Stimulated activated naive CD8-positive, alpha-beta T cell treated with anti-CD3 and anti-CD28 coated beads, Interleukin-15, Interleukin-2, amounts not matched to agents 100 ng/mL and 50 ng/mL, for 24 hours (primary cell): ENCODE measurements around the gene LY6G5B.
"Not testable (repeated sequence)": the region's sequence is repeated elsewhere in the genome, so short reads cannot be mapped to it uniquely, and the experiment has no call there.

ENCODE experiments used
- H3K27ac Mint-ChIP-seq: one replicate; pipeline ENCODE4 v1.8.0; 2021; ENCODE audit warnings: mild to moderate bottlenecking, mixed read lengths
- H3K27me3 Mint-ChIP-seq: one replicate; pipeline ENCODE4 v1.8.0; 2021; ENCODE audit warnings: mixed read lengths
- H3K36me3 Mint-ChIP-seq: one replicate; pipeline ENCODE4 v1.8.0; 2021; ENCODE audit warnings: low read depth, mixed read lengths
- H3K4me1 Mint-ChIP-seq: one replicate; pipeline ENCODE4 v1.8.0; 2021; ENCODE audit warnings: low read depth, mixed read lengths
- H3K4me3 Mint-ChIP-seq: one replicate; pipeline ENCODE4 v1.8.0; 2021; ENCODE audit warnings: mild to moderate bottlenecking, mixed read lengths
- H3K9me3 Mint-ChIP-seq: one replicate; pipeline ENCODE4 v1.8.0; 2021; ENCODE audit warnings: mixed read lengths

Gene LY6G5B

GRCh38 chr6:31706599-31706998 lies 36.8 kb downstream of the LY6G5B start, which contains the start of gene LY6G6F:
TSS of gene LY6G6F (plus strand) at chr6:31706866. CDS start at chr6:31706907, 41 bp downstream.
- peaks cover 22% of the 10 kb centered on the region for H3K4me1 Mint-ChIP-seq
- no peak within 1 kb of the TSS for H3K4me3 Mint-ChIP-seq
- H3K36me3 Mint-ChIP-seq, result no peaks in the 10 kb centered on the region
- no peaks in the 10 kb centered on the region for H3K27me3 Mint-ChIP-seq
- no peaks in the 10 kb centered on the region for H3K9me3 Mint-ChIP-seq
- no peak within 1 kb of the TSS for H3K27ac Mint-ChIP-seq

GRCh38 chr6:31707701-31708100 lies 37.9 kb downstream of the LY6G5B start:
- peaks cover 14% of the 10 kb centered on the region for H3K4me1 Mint-ChIP-seq

GRCh38 chr6:31708224-31708623 lies 38.4 kb downstream of the LY6G5B start:
- Mint-ChIP-seq H3K27ac (no peak overlapping the region), H3K36me3 (no peaks in the 10 kb centered on the region), H3K27me3 (no peaks in the 10 kb centered on the region), H3K4me3 (no peak overlapping the region), H3K9me3 (no peaks in the 10 kb centered on the region), H3K4me1 (peaks cover 14% of the 10 kb centered on the region)

More at GRCh38 chr6:31707701-31708100, 37.9 kb downstream of the LY6G5B start:
- Mint-ChIP-seq H3K27me3 (no peaks in the 10 kb centered on the region), H3K9me3 (no peaks in the 10 kb centered on the region), H3K36me3 (no peaks in the 10 kb centered on the region), H3K27ac (no peak overlapping the region), H3K4me3 (no peak overlapping the region)

GRCh38 chr6:31709157-31709556 lies 39.4 kb downstream of the LY6G5B start:
- peaks cover 14% of the 10 kb centered on the region for H3K4me1 Mint-ChIP-seq
- H3K27ac Mint-ChIP-seq, H3K27me3 Mint-ChIP-seq, H3K4me3 Mint-ChIP-seq, H3K36me3 Mint-ChIP-seq, H3K9me3 Mint-ChIP-seq: not testable (repeated sequence)

- Mint-ChIP-seq H3K36me3 (no peaks in the 10 kb centered on the region), H3K27ac (no peak overlapping the region), H3K9me3 (no peaks in the 10 kb centered on the region), H3K4me3 (no peak overlapping the region), H3K27me3 (no peaks in the 10 kb centered on the region), H3K4me1 (peaks cover 14% of the 10 kb centered on the region)
Observed at GRCh38 chr6:31710523-31711219, 40.9 kb downstream of the LY6G5B start.

- Mint-ChIP-seq H3K27ac (no peak overlapping the region), H3K4me3 (no peak overlapping the region)
Observed at GRCh38 chr6:31711233-31711632, 41.5 kb downstream of the LY6G5B start.

GRCh38 chr6:31712296-31712695 lies 42.5 kb downstream of the LY6G5B start:
- Mint-ChIP-seq H3K36me3 (no peaks in the 10 kb centered on the region), H3K27ac (no peak overlapping the region), H3K4me3 (no peak overlapping the region), H3K4me1 (peaks cover 14% of the 10 kb centered on the region), H3K27me3 (no peaks in the 10 kb centered on the region), H3K9me3 (no peaks in the 10 kb centered on the region)

More at GRCh38 chr6:31711233-31711632, 41.5 kb downstream of the LY6G5B start:
- Mint-ChIP-seq H3K27me3 (no peaks in the 10 kb centered on the region), H3K36me3 (no peaks in the 10 kb centered on the region), H3K4me1 (peaks cover 14% of the 10 kb centered on the region), H3K9me3 (no peaks in the 10 kb centered on the region)

GRCh38 chr6:31713465-31713864 lies 43.7 kb downstream of the LY6G5B start:
- H3K4me1 Mint-ChIP-seq, result peaks cover 14% of the 10 kb centered on the region
- no peaks in the 10 kb centered on the region for H3K9me3 Mint-ChIP-seq
- H3K4me3 Mint-ChIP-seq, result no peak overlapping the region
- no peak overlapping the region for H3K27ac Mint-ChIP-seq
- H3K36me3 Mint-ChIP-seq, result no peaks in the 10 kb centered on the region
- H3K27me3 Mint-ChIP-seq, result no peaks in the 10 kb centered on the region

- no peaks in the 10 kb centered on the region for H3K27me3 Mint-ChIP-seq
- H3K36me3 Mint-ChIP-seq, result no peaks in the 10 kb centered on the region
- H3K27ac Mint-ChIP-seq, result no peak overlapping the region
- H3K4me3 Mint-ChIP-seq, result no peak overlapping the region
- no peaks in the 10 kb centered on the region for H3K9me3 Mint-ChIP-seq
- peaks cover 14% of the 10 kb centered on the region for H3K4me1 Mint-ChIP-seq
Observed at GRCh38 chr6:31713991-31714684, 44.4 kb downstream of the LY6G5B start.

GRCh38 chr6:31715022-31715958 lies 45.5 kb downstream of the LY6G5B start, which contains the start of gene LY6G6D:
TSS of gene LY6G6D (plus strand) at chr6:31715348. CDS start at chr6:31715356, 8 bp downstream.
- no peak within 1 kb of the TSS for H3K4me3 Mint-ChIP-seq
- H3K9me3 Mint-ChIP-seq, result no peaks in the 10 kb centered on the region
- H3K27ac Mint-ChIP-seq, result no peak within 1 kb of the TSS
- no peaks in the 10 kb centered on the region for H3K36me3 Mint-ChIP-seq
- peaks cover 14% of the 10 kb centered on the region for H3K4me1 Mint-ChIP-seq
- no peaks in the 10 kb centered on the region for H3K27me3 Mint-ChIP-seq

GRCh38 chr6:31717499-31718222 lies 47.9 kb downstream of the LY6G5B start:
- H3K9me3 Mint-ChIP-seq, result no peaks in the 10 kb centered on the region
- H3K4me1 Mint-ChIP-seq, result peaks cover 7% of the 10 kb centered on the region
- H3K36me3 Mint-ChIP-seq, result no peaks in the 10 kb centered on the region
- no peak overlapping the region for H3K27ac Mint-ChIP-seq
- no peak overlapping the region for H3K4me3 Mint-ChIP-seq
- H3K27me3 Mint-ChIP-seq, result no peaks in the 10 kb centered on the region

- peaks cover 8% of the 10 kb centered on the region for H3K4me1 Mint-ChIP-seq
- H3K27ac Mint-ChIP-seq, result no peak overlapping the region
- H3K27me3 Mint-ChIP-seq, result no peaks in the 10 kb centered on the region
- H3K36me3 Mint-ChIP-seq, result no peaks in the 10 kb centered on the region
- H3K9me3 Mint-ChIP-seq, result no peaks in the 10 kb centered on the region
- no peak overlapping the region for H3K4me3 Mint-ChIP-seq
Observed at GRCh38 chr6:31718265-31718664, 48.5 kb downstream of the LY6G5B start.

- no peaks in the 10 kb centered on the region for H3K9me3 Mint-ChIP-seq
- no peak overlapping the region for H3K4me3 Mint-ChIP-seq
- H3K4me1 Mint-ChIP-seq, result peaks cover 12% of the 10 kb centered on the region
- H3K36me3 Mint-ChIP-seq, result no peaks in the 10 kb centered on the region
- H3K27ac Mint-ChIP-seq, result no peak overlapping the region
- H3K27me3 Mint-ChIP-seq, result no peaks in the 10 kb centered on the region
Observed at GRCh38 chr6:31719001-31719400, 49.2 kb downstream of the LY6G5B start.

- H3K27ac Mint-ChIP-seq, result no peak overlapping the region
- no peaks in the 10 kb centered on the region for H3K27me3 Mint-ChIP-seq
- H3K4me1 Mint-ChIP-seq, result peaks cover 10% of the 10 kb centered on the region
- H3K4me3 Mint-ChIP-seq, result no peak overlapping the region
- no peaks in the 10 kb centered on the region for H3K9me3 Mint-ChIP-seq
- no peaks in the 10 kb centered on the region for H3K36me3 Mint-ChIP-seq
Observed at GRCh38 chr6:31720196-31720770, 50.5 kb downstream of the LY6G5B start.
